OCI-LY7 (cell line): Measurements from ENCODE around the gene DTWD2. TPM values are rescaled to one million over a fixed set of nuclear protein-coding genes. Genes with fewer than 3 reads are reported as not detected.

Experiments used
- BruUV-seq: library from RNA; stranded (reverse); fragments of 400-500 nt; replicated peaks from 2 replicates; lab custom pipeline; 2021; lab: Mats Ljungman, UMichigan
- CTCF ChIA-PET: fragments of 300-600 bp; sonication (Branson Sonifier 250); formaldehyde crosslinking; loops from one replicate; lab custom pipeline; 2022; ENCODE audit warnings: antibody characterized with exemption; ENCODE audit not compliant: unreplicated experiment; lab: Charles Lee
- POLR2A ChIA-PET: fragments of 300-600 bp; sonication (Branson Sonifier 250); formaldehyde crosslinking; loops from one replicate; lab custom pipeline; 2022; ENCODE audit warnings: antibody characterized with exemption; lab: Charles Lee
- DNase-seq: peaks from one replicate; pipeline ENCODE4 v3.0.0-alpha.2; 2015; ENCODE audit warnings: low spot score
- H2AFZ ChIP-seq: fragments of 200-600 bp; sonication (generic), shearing (Covaris generic); 2 replicates; pipeline ENCODE4 v1.6.1; 2014; ENCODE audit warnings: mild to moderate bottlenecking, antibody characterized with exemption, low read length, moderate library complexity
- H3K27ac ChIP-seq: fragments of 200-600 bp; sonication (generic); 2 replicates; pipeline ENCODE4 v1.5.1; 2014; ENCODE audit warnings: mixed run types, low read depth, mild to moderate bottlenecking, moderate library complexity, low read length, inconsistent platforms; ENCODE audit not compliant: poor library complexity, severe bottlenecking
- H3K36me3 ChIP-seq: fragments of 200-600 bp; sonication (generic); 2 replicates; pipeline ENCODE4 v1.6.1; 2014; ENCODE audit warnings: mild to moderate bottlenecking, antibody characterized with exemption, low read length, moderate library complexity, mixed read lengths; ENCODE audit not compliant: insufficient read depth
- H3K4me1 ChIP-seq: fragments of 200-600 bp; sonication (generic); 2 replicates; pipeline ENCODE4 v1.5.1; 2014; ENCODE audit warnings: mild to moderate bottlenecking, low read length; ENCODE audit not compliant: insufficient read depth, poor library complexity, severe bottlenecking
- H3K4me2 ChIP-seq: fragments of 200-600 bp; sonication (generic); 2 replicates; pipeline ENCODE4 v1.6.1; 2014; ENCODE audit warnings: mild to moderate bottlenecking, low read length
- H3K4me3 ChIP-seq: fragments of 200-600 bp; sonication (generic); 2 replicates; pipeline ENCODE4 v1.5.1; 2014; ENCODE audit warnings: mild to moderate bottlenecking, low read depth, low read length; ENCODE audit not compliant: poor library complexity, severe bottlenecking
- H3K79me2 ChIP-seq: fragments of 200-600 bp; sonication (generic); 2 replicates; pipeline ENCODE4 v1.6.1; 2016; ENCODE audit warnings: low read depth, mild to moderate bottlenecking, low read length, moderate library complexity, mixed read lengths; ENCODE audit not compliant: insufficient read depth
- H3K9me2 ChIP-seq: fragments of 200-600 bp; sonication (generic); 2 replicates; pipeline ENCODE4 v1.6.1; 2016; ENCODE audit warnings: mild to moderate bottlenecking, low read length, mixed read lengths; ENCODE audit not compliant: insufficient read depth
- H3K9me3 ChIP-seq: fragments of 200-600 bp; sonication (generic); 2 replicates; pipeline ENCODE4 v1.6.1; 2014; ENCODE audit warnings: mild to moderate bottlenecking, mixed run types, low read length, mixed read lengths
- H4K20me1 ChIP-seq: fragments of 200-600 bp; sonication (generic); 2 replicates; pipeline ENCODE4 v1.6.1; 2014; ENCODE audit warnings: mild to moderate bottlenecking, antibody characterized with exemption, low read length, moderate library complexity, mixed read lengths; ENCODE audit not compliant: insufficient read depth
- EZH2phosphoT487 ChIP-seq: fragments of 200-600 bp; sonication (generic); IDR thresholded peaks from 2 replicates; pipeline ENCODE4 v1.6.1; 2018; ENCODE audit warnings: low read depth, borderline replicate concordance, mild to moderate bottlenecking, mixed run types, antibody characterized with exemption, low read length, moderate library complexity, mixed read lengths
- intact Hi-C: fragments of 100-400 bp; cut with micrococcal nuclease; formaldehyde crosslinking; loops from one replicate; pipeline ENCODE4 v1.10.0; 2022; ENCODE audit not compliant: unreplicated experiment
- total RNA-seq, 2 experiments: library from RNA; depleted of rRNA in 1 of 2; stranded (reverse); fragments of >200 nt in 1 of 2; shearing (Covaris generic) in 1 of 2; gene quantifications; 2 replicates each; pipeline ENCODE4 v1.2.3, GENCODE V29; 2014 to 2022
- TF ChIP-seq, protein P1 (sequence below): fragments of 200-600 bp; sonication (generic); conservative IDR thresholded peaks from 2 replicates; pipeline ENCODE4 v1.5.1; 2014; ENCODE audit warnings: mild to moderate bottlenecking, antibody characterized with exemption, low read length, moderate library complexity, mixed read lengths

Gene DTWD2
- total RNA-seq, 2 experiments from 2014 or later, result 4.2 to 6.4 TPM

DNA sequence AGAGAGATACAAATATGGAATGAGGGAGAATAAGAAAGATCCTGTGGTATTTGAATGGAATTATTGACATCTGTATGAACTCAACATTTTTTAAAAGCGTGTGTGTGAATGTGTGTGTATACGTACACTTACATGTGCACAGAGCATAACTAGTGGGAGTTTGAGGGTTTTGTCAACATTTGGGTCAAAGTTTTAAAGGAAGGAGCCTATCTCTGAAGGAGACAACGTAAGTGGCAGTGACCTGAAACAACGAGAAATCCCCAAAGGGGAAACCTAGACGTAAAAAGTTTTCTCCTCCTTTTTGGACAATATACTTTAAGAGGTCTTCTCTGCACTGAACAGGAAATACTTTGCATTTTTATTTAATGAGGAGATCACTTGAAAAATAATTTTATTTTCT lies 40.2 kb upstream of the DTWD2 start:
- no peak overlapping the region for H3K4me3 ChIP-seq
- CTCF ChIA-PET, result no interaction called here

DNA sequence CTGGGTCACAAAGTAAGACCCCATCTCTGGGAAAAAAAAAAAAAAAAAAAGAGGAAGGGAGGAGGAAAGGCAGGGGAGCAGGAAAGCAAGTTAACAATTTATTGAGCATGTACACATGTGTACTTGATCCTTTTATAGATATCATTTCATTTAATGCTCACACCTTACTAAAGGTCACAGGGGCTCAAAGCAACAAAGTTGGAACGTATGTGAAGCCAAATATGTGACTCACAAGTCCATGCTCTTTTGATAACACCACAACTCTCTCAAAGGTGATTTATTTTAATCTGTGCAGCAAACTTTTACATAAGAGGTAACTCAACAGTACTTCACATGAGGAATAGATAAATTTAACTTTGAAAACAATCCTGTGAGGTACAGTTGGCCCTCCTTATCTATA lies 34.4 kb upstream of the DTWD2 start:
- H3K4me3 ChIP-seq, result no peak overlapping the region
- peak overlapping the region; percentile 71 for H3K27ac ChIP-seq
- DNase-seq, result no peak
- H2AFZ ChIP-seq, result peak overlapping the region; percentile 97
- ChIA-PET POLR2A (interaction anchor here (0.5 to 2.0 kb wide), 10 partner anchors 10 to 369 kb away, joined by 3 to 6 read pairs (median 4); partner anchors contain the start of gene DTWD2), CTCF (interaction anchor here (0.5 to 1.7 kb wide), 4 partner anchors 10 to 386 kb away, joined by 3 to 13 read pairs (median 4); partner anchors contain the start of gene DTWD2)
- no peak for TF ChIP-seq EZH2phosphoT487
- TF ChIP-seq, protein P1, sequence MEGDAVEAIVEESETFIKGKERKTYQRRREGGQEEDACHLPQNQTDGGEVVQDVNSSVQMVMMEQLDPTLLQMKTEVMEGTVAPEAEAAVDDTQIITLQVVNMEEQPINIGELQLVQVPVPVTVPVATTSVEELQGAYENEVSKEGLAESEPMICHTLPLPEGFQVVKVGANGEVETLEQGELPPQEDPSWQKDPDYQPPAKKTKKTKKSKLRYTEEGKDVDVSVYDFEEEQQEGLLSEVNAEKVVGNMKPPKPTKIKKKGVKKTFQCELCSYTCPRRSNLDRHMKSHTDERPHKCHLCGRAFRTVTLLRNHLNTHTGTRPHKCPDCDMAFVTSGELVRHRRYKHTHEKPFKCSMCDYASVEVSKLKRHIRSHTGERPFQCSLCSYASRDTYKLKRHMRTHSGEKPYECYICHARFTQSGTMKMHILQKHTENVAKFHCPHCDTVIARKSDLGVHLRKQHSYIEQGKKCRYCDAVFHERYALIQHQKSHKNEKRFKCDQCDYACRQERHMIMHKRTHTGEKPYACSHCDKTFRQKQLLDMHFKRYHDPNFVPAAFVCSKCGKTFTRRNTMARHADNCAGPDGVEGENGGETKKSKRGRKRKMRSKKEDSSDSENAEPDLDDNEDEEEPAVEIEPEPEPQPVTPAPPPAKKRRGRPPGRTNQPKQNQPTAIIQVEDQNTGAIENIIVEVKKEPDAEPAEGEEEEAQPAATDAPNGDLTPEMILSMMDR, result no peak
- peaks cover 73% of the 10 kb centered on the region for H3K4me1 ChIP-seq
- BruUV-seq, result no TSS peak
- H3K4me2 ChIP-seq, result peak overlapping the region; percentile 39
- no peaks in the 10 kb centered on the region for H3K36me3 ChIP-seq
- intact Hi-C loops, result loop anchor here (1.0 to 10.0 kb wide), 7 partner anchors 34 to 413 kb away; partner anchors contain the start of gene DTWD2
- peaks cover 4% of the 10 kb centered on the region; the same call in 1 of the 2 replicates for H3K9me3 ChIP-seq
- no peaks in the 10 kb centered on the region for H3K9me2 ChIP-seq
- H3K79me2 ChIP-seq, result no peaks in the 10 kb centered on the region
- no peaks in the 10 kb centered on the region for H4K20me1 ChIP-seq

More for the DNA sequence above, 40.2 kb upstream of the DTWD2 start:
- intact Hi-C loops, result loop anchor here (10.0 kb wide), 1 partner anchor 276 kb away; no protein-coding TSS in a partner anchor
- POLR2A ChIA-PET, result interaction anchor here (0.6 to 1.3 kb wide), 7 partner anchors 9 to 362 kb away, joined by 3 to 5 read pairs (median 3); partner anchors contain the start of gene DMXL1
- no peaks in the 10 kb centered on the region for H4K20me1 ChIP-seq
- H2AFZ ChIP-seq, result peak overlapping the region; percentile 87
- peak overlapping the region; percentile 49 for H3K4me2 ChIP-seq
- BruUV-seq, result no TSS peak
- peak; percentile 39 for DNase-seq
- peaks cover 10% of the 10 kb centered on the region; the same call in 1 of the 2 replicates for H3K9me3 ChIP-seq
- no peaks in the 10 kb centered on the region for H3K36me3 ChIP-seq
- peak overlapping the region; percentile 29 for H3K27ac ChIP-seq
- no peak for TF ChIP-seq EZH2phosphoT487
- H3K79me2 ChIP-seq, result no peaks in the 10 kb centered on the region
- no peaks in the 10 kb centered on the region for H3K9me2 ChIP-seq
- H3K4me1 ChIP-seq, result peaks cover 69% of the 10 kb centered on the region

DNA sequence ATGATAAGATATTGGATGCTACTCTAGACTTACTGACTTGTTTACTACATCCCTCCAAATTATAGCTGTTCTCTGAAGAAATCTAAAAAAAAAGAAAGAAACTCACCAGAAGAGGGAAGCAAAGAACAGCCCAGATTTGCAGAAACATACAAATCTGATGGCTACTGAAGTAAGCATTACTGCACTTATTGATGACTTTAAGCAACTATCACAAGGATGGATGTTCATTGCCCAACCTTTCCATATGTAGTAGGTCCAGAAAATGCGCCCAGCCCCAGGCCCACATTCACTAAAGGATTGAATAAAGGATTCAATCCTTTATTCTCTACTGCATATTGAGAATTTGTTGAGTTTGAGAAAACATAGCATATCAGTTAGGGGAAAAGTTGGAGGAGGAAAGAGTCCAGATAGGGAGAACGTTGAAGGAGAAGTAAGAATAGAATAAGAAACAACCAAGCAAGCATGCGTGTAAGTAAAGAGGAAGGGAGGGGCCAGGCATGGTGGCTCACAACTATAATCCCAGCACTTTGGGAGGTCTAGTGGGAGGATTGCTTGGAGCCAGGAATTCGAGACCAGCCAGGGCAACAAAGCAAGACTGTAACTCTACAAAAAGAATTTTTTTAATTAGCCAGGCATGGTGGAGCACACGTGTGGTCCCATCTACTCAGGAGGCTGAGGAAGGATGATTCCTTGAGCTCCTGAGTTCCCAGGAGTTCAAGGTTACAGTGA lies 33.8 kb upstream of the DTWD2 start:
- CTCF ChIA-PET, result interaction anchor here (0.5 to 1.7 kb wide), 7 partner anchors 10 to 390 kb away, joined by 3 to 13 read pairs (median 3); partner anchors contain the start of gene DTWD2

More for the DNA sequence above, 33.8 kb upstream of the DTWD2 start:
- DNase-seq, result peak; percentile 79
- no TSS peak for BruUV-seq
- POLR2A ChIA-PET, result interaction anchor here (0.5 to 2.5 kb wide), 17 partner anchors 8 to 389 kb away, joined by 3 to 9 read pairs (median 4); partner anchors contain the start of gene DTWD2
- intact Hi-C loops, result loop anchor here (1.0 to 10.0 kb wide), 7 partner anchors 34 to 413 kb away; partner anchors contain the start of gene DTWD2
- Histone ChIP-seq H2AFZ (peak overlapping the region; percentile 97), H3K4me1 (peaks cover 73% of the 10 kb centered on the region), H3K4me3 (no peak overlapping the region), H3K27ac (peak overlapping the region; percentile 71), H3K9me2 (no peaks in the 10 kb centered on the region), H4K20me1 (no peaks in the 10 kb centered on the region), H3K9me3 (peaks cover 4% of the 10 kb centered on the region; the same call in 1 of the 2 replicates), H3K36me3 (no peaks in the 10 kb centered on the region), H3K4me2 (peak overlapping the region; percentile 39), H3K79me2 (no peaks in the 10 kb centered on the region)
- TF ChIP-seq, protein P1, result peak; percentile 94
- TF ChIP-seq EZH2phosphoT487, result no peak
